ENCODE measurements around the gene ARFGEF3.

The ARFGEF3 gene

DNA sequence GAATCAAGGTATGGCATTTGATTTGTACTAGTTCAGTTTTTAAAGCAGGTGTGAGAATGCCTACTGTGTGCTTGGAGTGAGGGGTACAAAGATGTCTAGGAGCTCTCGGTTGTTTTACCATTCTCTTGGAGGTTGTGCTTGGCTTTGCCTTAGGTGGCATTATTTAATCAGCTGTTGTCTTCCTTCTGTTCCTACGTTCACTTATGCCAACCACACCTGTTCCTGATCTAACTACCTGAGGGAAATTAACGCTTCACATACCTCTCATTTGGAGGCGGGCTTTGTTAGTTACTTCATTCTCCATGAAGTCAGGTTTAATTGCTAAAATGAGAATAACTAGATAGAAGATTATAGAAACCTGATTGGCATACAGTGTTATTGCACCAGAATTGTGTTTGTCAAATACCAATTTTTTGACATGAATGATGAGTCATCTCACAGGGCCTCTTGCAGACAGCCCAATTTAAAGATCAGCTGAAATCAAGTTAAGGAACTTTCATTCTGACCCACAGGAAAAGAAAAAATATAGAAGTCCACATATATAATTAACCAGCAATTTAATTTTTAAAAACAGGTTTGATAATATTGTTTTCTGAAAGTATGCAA, 81.4 kb downstream of the ARFGEF3 start:
- no peak for DNase-seq
- H3K36me3 ChIP-seq = no peaks in the 10 kb centered on the region
- no peaks in the 10 kb centered on the region for H3K9me3 ChIP-seq (ENCODE audit: severe bottlenecking)
- H3K4me3 ChIP-seq (ENCODE audit: low read depth, low read length) = no peak overlapping the region
- H3K27ac ChIP-seq = no peak overlapping the region
- TF ChIP-seq, protein P1, sequence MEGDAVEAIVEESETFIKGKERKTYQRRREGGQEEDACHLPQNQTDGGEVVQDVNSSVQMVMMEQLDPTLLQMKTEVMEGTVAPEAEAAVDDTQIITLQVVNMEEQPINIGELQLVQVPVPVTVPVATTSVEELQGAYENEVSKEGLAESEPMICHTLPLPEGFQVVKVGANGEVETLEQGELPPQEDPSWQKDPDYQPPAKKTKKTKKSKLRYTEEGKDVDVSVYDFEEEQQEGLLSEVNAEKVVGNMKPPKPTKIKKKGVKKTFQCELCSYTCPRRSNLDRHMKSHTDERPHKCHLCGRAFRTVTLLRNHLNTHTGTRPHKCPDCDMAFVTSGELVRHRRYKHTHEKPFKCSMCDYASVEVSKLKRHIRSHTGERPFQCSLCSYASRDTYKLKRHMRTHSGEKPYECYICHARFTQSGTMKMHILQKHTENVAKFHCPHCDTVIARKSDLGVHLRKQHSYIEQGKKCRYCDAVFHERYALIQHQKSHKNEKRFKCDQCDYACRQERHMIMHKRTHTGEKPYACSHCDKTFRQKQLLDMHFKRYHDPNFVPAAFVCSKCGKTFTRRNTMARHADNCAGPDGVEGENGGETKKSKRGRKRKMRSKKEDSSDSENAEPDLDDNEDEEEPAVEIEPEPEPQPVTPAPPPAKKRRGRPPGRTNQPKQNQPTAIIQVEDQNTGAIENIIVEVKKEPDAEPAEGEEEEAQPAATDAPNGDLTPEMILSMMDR (IDR thresholded peaks at IDR 0.05; ENCODE audit: low read depth, low read length) = no peak
- no peaks in the 10 kb centered on the region for H3K27me3 ChIP-seq (ENCODE audit: insufficient read depth, low read depth, severe bottlenecking)

DNA sequence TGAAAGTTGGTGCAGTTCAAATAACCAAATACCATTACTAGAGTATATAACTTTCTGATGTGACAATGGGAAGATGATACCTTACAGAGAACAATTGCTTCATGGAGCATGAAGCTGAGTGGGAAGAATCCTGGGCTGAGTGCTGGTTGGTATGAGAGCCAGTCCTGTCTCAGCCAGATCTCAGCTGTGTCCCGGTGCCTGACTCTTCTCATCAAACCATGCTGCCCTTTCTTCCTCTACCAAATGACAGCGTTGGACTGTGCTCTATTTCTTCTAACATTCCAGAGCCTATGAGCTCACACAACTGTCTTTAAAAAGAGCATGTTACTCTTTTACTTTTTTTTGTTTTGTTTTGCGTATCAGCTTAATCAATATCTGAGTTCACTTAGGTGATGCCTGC, 84.0 kb downstream of the ARFGEF3 start:
- Histone ChIP-seq H3K27me3 (ENCODE audit: insufficient read depth, low read depth, severe bottlenecking) (no peaks in the 10 kb centered on the region), H3K4me3 (ENCODE audit: low read depth, low read length) (no peak overlapping the region), H3K9me3 (ENCODE audit: severe bottlenecking) (no peaks in the 10 kb centered on the region), H3K36me3 (no peaks in the 10 kb centered on the region), H3K27ac (no peak overlapping the region)
- TF ChIP-seq, protein P1 (IDR thresholded peaks at IDR 0.05; ENCODE audit: low read depth, low read length) = no peak
- DNase-seq = no peak

DNA sequence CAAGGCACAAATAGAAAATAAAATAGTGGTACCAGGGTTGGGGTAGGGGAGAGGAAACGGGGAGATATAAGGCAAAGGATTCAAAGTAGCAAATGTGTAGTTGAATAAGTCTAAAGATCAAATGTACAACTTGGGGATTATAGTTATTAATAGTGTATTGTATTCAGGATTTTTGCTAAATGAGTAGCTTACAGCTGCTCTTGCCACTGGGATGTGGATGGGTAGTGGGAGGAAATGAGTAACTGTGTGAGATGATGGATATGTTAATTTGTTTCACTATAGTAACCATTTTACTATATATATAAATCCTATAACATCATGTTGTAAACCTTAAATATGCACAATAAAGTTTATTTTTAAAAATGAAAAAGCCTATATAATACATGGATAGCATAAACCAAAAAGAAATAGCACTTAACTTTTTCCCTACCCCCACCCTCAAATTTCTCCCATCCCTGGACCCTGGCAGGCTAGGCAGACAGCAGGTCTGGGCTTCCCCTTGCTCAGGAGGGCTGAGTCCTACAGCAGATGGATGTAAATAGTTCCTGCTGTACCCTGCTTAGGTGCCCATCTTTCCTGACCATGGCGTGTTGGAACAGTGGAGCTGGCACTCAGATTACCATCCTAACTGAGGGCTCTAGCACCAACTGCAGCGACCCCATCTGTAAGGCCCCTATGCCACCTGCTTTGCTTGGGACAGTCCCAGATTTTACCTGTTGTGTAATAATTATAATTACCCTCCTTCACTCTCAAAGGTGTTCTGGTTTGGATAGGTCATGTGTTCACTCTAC, 85.1 kb downstream of the ARFGEF3 start:
- H3K27ac ChIP-seq = no peak overlapping the region
- TF ChIP-seq, protein P1 (IDR thresholded peaks at IDR 0.05; ENCODE audit: low read depth, low read length) = no peak
- no peak for DNase-seq
- H3K4me3 ChIP-seq (ENCODE audit: low read depth, low read length) = no peak overlapping the region
- no peaks in the 10 kb centered on the region for H3K9me3 ChIP-seq (ENCODE audit: severe bottlenecking)
- H3K36me3 ChIP-seq = no peaks in the 10 kb centered on the region
- H3K27me3 ChIP-seq (ENCODE audit: insufficient read depth, low read depth, severe bottlenecking) = no peaks in the 10 kb centered on the region

DNA sequence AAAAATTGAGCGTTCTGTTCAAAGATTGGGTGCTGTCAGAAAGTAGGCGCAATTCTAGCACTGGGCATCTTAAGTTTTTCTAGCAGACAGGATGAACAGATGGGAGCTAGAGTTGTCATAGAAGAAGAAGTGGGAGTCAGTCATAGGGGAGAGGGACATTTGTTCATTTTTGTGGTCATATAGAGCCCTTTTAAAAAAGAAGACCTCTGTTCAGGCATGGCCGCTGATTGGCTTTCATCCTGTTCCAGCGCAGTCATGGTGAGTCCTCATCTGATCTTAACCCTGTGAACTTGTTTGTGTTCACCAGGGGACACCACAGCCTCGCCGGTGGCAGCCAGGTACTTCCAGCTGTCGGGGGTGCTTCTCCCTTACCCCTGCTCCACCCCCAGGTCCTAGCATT, 86.3 kb downstream of the ARFGEF3 start:
- Histone ChIP-seq H3K9me3 (ENCODE audit: severe bottlenecking) (no peaks in the 10 kb centered on the region), H3K27ac (no peak overlapping the region), H3K27me3 (ENCODE audit: insufficient read depth, low read depth, severe bottlenecking) (no peaks in the 10 kb centered on the region), H3K4me3 (ENCODE audit: low read depth, low read length) (no peak overlapping the region), H3K36me3 (no peaks in the 10 kb centered on the region)
- DNase-seq = no peak
- TF ChIP-seq, protein P1 (IDR thresholded peaks at IDR 0.05; ENCODE audit: low read depth, low read length) = no peak

DNA sequence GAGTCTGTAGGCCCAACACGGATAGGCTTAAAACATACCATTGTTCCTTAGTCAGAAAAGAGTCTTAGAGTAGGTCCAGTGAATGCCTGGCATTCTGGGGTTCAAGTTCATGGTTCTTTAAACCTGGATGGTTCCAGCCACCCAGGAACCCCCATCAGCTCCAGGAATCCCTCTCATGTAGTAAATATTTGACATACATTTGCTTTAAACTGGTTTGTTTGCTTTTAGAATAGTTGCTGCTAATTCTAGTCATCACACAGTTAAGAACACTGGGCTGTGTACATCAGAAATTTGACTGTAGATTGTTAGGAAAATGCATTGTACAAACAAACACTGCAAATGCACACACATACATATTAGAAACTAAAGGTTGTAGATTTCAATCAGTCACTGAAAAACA, 87.1 kb downstream of the ARFGEF3 start:
- no peak for DNase-seq
- Histone ChIP-seq H3K9me3 (ENCODE audit: severe bottlenecking) (no peaks in the 10 kb centered on the region), H3K27ac (no peak overlapping the region), H3K4me3 (ENCODE audit: low read depth, low read length) (no peak overlapping the region), H3K36me3 (no peaks in the 10 kb centered on the region), H3K27me3 (ENCODE audit: insufficient read depth, low read depth, severe bottlenecking) (no peaks in the 10 kb centered on the region)
- TF ChIP-seq, protein P1 (IDR thresholded peaks at IDR 0.05; ENCODE audit: low read depth, low read length) = no peak
